Medulla oblongata (tissue), 1 donor: ENCODE results near the gene ASS1.
A peak's percentile ranks its signal among the peaks of the same experiment; 100 is the strongest.
"Not testable (repeated sequence)": the region's sequence is repeated elsewhere in the genome, so short reads cannot be mapped to it uniquely, and the experiment has no call there.

ENCODE experiments used
- DNase-seq: peaks from one replicate; pipeline ENCODE4 v3.0.0-alpha.2; 2015; ENCODE audit errors: extremely low spot score

The ASS1 gene

GRCh38 chr9:130444565-130445221 is at the start of gene ASS1:
ASS1 (plus strand) TSS chr9:130444961; CDS start chr9:130452229, 7,268 bp downstream.
- DNase-seq: peak; percentile 33

DNA sequence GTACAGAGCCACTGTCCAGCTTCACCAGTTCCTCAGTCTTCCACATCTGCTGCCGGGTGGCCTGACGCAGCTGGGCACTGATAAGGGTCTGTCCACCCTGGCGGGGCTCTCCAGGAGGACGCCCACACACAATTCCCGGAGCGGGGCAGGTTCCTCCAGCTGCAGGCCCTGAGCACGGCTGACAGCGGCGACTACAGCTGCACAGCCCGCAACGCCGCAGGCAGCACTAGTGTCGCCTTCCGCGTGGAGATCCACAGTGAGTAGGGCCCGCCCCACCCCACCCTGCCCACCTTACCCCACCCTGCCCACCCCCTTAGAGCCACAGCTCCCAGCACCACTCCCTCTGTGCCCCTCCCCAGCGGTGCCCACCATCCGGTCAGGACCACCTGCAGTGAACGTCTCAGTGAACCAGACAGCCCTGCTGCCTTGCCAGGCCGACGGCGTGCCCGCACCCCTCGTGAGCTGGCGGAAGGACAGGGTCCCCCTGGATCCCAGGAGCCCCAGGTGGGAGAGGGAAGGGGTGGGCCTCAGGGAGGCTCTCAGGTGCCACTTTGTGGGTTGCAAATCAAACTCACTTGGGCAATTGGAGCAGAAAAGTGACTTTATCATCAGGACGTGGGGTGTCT is 48.8 kb upstream of the ASS1 start:
- DNase-seq: no peak

DNA sequence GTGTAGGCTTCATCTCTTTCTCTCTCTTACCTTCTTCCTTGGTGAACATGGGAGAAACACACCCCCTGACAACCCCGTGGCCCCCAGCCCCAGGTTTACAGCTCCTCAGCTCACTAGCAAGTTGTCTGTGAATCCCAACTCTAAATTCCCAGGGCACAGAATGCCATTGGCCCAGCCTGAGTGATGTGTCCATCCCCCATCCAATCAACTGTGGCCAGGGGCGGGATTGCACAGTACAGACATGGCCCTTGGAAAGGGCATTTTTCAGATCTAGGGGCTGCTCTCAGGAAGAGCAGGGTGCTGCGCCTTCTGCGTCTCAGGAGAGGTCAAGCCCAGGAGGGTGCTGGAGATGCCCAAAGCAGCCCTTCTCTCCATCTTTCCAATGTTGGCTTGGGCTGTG is 48.2 kb upstream of the ASS1 start:
- no peak for DNase-seq

- DNase-seq: no peak
Observed at GRCh38 chr9:130398487-130399240, 46.1 kb upstream of the ASS1 start.

DNA sequence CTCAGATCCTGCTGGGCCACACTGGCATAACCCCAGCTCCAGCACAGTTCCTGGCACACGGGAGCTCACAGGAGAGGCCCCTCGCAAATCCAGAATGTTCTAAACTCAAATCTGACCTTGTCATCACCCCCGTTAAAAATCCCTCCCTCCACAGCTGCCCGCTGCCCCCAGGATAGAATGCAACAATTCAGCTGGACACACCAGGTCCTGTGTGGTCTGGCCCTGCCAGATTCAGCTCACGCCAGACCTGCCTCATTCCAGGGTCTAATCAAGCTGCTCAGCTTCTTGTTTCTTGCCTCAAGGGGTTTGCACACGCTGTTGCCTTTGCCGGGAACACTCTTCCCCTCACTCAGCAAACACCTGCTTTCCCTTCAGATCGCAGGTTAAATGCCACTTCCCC is 45.0 kb upstream of the ASS1 start:
- no peak for DNase-seq

DNA sequence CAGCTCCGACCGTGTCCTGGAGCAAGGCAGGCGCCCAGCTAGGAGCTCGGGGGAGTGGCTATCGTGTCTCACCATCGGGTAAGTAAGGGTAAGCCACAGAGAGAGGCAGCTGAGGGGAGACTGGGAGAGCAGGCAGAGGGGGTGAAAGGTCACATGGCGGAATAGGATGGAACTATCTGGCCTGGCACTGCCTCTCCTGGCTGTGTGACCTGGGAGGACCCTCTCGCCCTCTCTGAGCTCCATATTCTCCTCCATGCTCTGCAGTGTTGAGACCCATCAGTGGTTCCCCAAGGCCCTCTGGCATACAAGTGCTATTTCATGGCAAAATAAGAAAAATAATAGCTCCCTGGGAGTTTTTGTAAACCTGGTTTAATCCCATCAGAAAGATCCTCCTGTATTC is 43.9 kb upstream of the ASS1 start:
- DNase-seq: no peak

GRCh38 chr9:130401742-130402141 is 43.0 kb upstream of the ASS1 start:
- DNase-seq: not testable (repeated sequence)

DNA sequence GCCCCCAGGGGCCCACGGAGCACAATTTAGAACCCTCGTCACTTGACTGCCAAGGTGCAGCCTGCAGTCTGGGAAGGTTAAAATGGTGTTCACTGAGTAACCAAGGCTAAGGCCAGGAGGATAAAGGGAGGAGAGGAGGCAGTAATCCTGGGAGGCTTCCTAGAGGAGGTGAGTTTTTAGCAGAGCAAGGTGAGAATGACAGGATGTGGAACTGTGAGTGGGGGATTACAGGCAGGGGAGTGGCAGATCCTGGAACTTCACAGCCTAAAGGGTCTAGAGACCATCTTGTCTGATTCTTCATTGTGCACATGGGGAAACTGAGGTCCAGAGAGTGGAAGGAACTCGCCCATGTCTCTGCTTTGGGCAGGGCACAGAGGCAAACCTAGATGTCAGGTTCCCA is 42.5 kb upstream of the ASS1 start:
- DNase-seq: no peak

DNA sequence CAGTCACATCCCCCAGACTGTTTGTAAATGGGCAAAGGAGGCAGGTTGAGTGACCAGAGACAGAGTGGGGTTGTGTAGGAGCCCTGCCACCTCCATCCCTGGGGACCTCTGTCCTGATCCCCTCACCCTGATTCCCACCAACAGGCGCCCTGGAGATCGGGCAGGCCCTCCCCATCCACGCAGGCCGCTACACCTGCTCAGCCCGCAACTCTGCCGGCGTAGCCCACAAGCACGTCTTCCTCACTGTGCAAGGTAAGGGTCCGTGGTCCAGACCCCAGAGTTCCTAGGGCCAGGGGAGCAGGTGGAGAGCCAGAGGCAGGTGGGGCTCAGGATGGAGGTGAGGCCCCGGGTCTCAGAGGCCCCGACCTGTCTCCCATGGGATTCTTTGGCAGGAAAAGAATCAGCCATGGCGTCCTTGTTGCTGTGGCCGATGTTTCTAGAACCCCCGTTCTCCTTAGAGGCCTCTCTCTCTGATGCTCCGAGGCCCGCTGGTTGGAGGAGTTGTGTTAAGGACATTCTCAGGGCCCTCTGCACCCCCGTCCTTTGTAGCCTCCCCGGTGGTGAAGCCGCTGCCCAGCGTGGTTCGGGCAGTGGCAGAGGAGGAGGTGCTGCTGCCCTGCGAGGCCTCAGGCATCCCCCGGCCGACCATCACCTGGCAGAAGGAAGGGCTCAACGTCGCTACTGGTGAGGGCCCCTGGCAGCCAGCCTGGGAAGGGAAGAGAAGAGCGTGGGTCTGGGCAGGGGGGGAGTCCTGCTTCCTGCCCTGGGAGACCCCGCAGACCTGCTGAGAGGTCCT is 41.9 kb upstream of the ASS1 start:
- DNase-seq: no peak

DNA sequence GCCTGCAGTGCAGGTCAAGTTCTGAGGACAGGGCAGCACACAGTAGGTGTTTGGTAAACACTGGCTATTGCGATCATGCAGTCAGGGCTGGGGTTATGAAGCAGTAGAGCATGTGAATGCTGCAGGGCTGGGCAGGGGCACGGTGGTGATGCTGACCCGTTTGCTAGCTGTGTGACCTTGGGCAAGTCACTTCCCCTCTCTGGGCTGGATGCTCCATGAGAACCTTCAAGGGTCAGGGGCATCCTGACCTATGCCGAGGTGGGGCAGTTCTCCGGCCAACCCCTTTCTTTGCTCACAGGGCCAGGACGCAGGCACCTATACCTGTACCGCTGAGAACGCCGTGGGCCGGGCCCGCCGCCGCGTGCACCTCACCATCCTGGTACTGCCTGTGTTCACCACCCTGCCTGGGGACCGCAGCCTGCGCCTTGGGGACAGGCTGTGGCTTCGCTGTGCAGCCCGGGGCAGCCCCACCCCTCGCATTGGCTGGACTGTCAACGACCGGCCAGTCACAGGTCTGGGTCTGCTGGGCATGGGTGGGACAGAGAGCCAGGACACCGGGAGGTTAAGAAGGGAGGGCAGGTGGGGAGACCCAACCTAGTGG is 39.0 kb upstream of the ASS1 start:
- DNase-seq: no peak

GRCh38 chr9:130406278-130406895 is 38.4 kb upstream of the ASS1 start:
- no peak for DNase-seq

DNA sequence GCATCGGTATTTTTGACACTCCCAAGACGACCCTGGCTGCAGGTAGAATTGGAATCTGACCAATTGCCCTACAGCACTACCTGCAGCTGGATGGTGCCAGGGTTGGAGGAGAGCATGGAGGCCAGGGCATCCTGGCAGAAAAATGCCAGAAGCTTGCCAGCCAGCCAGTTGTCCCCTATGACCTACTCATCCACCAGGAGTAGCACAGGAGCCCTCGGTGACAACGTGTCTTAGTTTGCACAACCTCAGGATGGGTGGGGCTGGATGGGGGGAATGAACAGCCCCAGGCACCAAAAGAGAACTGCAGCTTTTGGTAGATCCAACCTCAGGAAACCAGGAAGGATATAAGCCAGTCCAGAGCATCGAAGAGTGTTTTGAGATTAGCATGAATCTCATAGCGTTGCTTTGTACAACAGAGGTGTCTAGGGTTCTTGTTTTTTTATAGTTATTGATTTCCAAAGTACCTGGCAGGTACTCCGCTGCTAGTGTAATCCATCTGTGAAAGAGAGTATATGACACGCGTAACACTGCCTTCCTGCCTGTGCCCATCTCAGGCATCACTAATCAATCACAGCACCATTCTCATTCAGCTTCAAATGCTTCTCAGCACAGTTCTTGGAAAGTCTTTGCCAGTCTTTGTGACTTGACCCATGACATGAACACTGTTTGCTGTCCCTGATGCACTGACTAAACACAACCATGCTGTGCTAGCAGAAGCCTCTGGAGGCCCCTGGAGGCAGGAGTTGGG is 36.7 kb upstream of the ASS1 start:
- DNase-seq: no peak

GRCh38 chr9:130408669-130409068 is 36.1 kb upstream of the ASS1 start:
- DNase-seq: no peak

DNA sequence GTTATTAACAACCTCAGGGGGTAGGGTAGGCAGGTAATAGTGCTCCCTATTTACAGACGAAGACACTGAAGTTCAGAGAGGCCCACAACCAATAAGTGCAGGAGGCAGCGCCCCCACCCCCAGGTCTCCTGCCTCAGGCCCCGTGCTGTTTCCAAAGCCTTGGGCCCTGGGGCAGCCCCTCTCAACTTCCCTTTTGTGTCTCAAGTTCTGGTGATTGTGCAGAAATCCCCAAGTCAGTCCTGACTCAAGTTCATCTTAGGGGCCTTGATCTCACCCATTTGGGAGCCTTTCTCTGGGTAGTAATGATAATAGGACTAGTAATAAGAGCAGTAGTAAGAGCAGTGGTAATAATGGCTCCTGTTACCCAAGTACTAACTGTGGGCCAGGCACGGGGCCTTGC is 35.5 kb upstream of the ASS1 start:
- no peak for DNase-seq

DNA sequence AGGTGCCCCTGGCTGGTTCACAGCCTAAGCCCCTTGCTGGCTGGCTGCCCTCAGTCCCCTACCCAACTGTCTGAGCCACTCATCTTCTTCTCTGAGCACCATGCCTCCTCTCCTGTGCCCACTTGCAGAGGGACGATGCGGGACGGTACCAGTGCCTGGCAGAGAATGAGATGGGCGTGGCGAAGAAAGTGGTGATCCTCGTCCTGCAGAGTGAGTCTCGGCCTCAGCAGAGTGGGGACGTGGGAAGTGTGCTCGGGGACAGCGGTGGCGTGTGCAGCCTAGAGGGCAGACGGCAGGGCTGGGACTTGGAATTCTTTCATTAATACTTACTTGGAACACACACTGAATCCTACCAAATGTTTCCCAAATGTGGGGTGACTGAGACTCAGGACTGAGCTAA is 34.3 kb upstream of the ASS1 start:
- no peak for DNase-seq

GRCh38 chr9:130411566-130411915 is 33.2 kb upstream of the ASS1 start:
- no peak for DNase-seq

GRCh38 chr9:130414081-130414731 is 30.6 kb upstream of the ASS1 start:
- DNase-seq: no peak

- DNase-seq: no peak
Observed at GRCh38 chr9:130414910-130415746, 29.6 kb upstream of the ASS1 start.

DNA sequence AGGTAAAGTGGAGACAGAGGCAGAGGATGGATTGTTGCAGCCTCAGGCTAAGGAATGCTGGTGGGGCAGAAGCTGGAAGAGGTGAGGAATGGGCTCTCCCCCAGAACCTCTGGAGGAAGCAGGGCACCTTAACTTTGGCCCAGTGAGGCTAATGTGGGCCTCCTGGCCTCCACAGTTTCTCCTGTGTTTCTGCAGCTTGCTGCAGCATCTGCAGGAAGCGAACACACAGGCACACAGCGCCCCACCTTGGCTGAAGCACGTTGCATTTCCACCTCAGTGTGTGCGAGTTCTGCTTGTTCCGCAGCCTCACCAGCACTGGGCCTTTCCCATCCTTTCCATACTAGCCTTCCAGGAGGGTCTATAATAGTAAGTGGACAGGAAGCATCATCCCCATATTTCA is 27.2 kb upstream of the ASS1 start:
- no peak for DNase-seq
